ENCODE results near the gene NUMBL.

DNA sequence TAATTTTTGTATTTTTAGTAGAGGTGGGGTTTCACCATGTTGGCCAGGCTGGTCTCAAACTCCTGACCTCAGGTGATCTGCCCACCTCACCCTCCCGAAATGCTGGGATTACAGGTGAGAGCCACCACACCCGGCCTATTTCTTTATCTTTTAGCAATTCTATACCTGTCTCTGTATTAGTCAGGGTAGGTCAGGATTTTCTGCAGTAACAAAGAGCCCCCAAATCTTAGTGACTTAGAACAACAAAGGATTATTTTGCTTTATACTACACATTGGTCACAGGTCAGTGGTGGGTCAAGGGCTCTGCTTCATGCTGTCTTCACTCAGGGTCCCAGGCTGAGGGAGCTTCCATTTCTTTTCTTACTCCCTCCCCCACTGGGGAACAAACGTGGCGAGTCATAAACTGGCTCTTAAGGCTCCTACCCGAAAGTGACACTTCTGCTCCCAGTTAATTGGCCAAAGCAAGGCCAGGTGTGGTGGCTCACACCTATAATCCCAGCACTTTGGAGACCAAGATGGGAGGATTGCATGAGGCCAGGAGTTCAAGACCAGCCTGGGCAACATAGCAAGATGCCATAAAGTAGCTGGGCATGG lies 33.3 kb upstream of the NUMBL start:
- TF ChIP-seq, protein P1, sequence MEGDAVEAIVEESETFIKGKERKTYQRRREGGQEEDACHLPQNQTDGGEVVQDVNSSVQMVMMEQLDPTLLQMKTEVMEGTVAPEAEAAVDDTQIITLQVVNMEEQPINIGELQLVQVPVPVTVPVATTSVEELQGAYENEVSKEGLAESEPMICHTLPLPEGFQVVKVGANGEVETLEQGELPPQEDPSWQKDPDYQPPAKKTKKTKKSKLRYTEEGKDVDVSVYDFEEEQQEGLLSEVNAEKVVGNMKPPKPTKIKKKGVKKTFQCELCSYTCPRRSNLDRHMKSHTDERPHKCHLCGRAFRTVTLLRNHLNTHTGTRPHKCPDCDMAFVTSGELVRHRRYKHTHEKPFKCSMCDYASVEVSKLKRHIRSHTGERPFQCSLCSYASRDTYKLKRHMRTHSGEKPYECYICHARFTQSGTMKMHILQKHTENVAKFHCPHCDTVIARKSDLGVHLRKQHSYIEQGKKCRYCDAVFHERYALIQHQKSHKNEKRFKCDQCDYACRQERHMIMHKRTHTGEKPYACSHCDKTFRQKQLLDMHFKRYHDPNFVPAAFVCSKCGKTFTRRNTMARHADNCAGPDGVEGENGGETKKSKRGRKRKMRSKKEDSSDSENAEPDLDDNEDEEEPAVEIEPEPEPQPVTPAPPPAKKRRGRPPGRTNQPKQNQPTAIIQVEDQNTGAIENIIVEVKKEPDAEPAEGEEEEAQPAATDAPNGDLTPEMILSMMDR (conservative IDR thresholded peaks at IDR 0.05; ENCODE audit: low read depth, low read length) = no peak
- TF ChIP-seq EZH2 (IDR thresholded peaks at IDR 0.05; ENCODE audit: low read length, unreplicated experiment) = no peak

Measured in PC-3 (cell line).